Lower leg skin (tissue), 4 donors: Measurements from ENCODE around the gene TAS2R8. TPM values are rescaled to one million over a fixed set of nuclear protein-coding genes. Genes with fewer than 3 reads are reported as not detected.
"Not testable (repeated sequence)": the region's sequence is repeated elsewhere in the genome, so short reads cannot be mapped to it uniquely, and the experiment has no call there.

Experiments used
- DNase-seq, 2 donors: peaks; one replicate each; pipeline ENCODE4 v3.0.0-alpha.2; 2019; ENCODE audit warnings: low spot score in 2 of 2
- H3K4me3 ChIP-seq: fragments of 200-600 bp; sonication (generic); 2 replicates; pipeline ENCODE4 v1.5.1; 2017; ENCODE audit warnings: mild to moderate bottlenecking, low read depth; ENCODE audit not compliant: poor library complexity, severe bottlenecking
- POLR2A ChIP-seq, 2 donors: fragments of 450-650 bp; IDR thresholded peaks; one replicate each; pipeline ENCODE4 v1.6.1; 2016 to 2017; ENCODE audit warnings: antibody characterized with exemption in 2 of 2, mild to moderate bottlenecking in 1 of 2, moderate library complexity in 1 of 2
- WGBS, 2 donors: methylation state at CpG; one replicate each; pipeline ENCODE4 v1.1.5; 2018; 5-methylcytosine and 5-hydroxymethylcytosine counted together
- intact Hi-C: fragments of 100-400 bp; cut with DNase I; formaldehyde crosslinking; loops from one replicate; pipeline ENCODE4 v1.15.0; 2023; ENCODE audit warnings: low total_unique reads
- total RNA-seq, 4 donors: library from RNA; depleted of rRNA; stranded (reverse); fragments of >200 nt; gene quantifications; one replicate each; pipeline ENCODE4 v1.1.0, GENCODE V29; 2016
- TF ChIP-seq, protein P1 (sequence below), 3 donors: fragments of 450-650 bp; IDR thresholded peaks; one replicate each; pipeline ENCODE4 v1.5.1; 2016; ENCODE audit warnings: antibody characterized with exemption in 3 of 3, mild to moderate bottlenecking in 3 of 3, moderate library complexity in 2 of 3

Gene TAS2R8
- total RNA-seq, 4 donors from 2014 or later, result not detected

DNA sequence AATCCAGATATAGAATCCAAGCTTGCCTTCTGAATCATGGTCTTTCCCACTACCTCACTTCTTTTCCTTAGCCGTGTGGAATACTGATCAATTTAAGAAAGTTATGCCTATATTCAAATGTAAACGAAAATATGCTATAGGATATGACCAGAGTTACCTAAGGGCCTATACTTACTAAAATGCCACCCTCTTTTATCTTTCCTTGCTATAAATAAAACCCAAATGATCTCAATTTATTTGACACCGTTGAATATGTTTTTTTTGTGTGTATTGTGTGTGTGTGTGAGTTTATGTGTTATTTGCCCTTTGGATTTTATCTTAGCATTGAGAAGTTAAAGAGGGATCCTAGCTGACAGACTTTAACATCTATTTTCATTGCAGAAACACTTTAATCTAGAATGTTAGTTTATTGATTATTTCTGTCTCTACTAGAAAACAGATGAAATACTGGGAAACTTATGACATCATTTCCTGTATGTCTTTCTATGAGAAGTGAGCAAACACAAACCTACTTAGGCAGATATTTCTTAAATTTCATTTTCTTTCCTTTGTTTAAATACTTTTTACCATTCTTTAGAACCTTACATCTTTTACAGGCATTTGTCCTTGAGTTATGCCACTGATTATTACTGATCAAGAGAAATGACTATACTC, 4.9 kb upstream of the TAS2R8 start:
- no peak for DNase-seq
- intact Hi-C loops, result no loop called here
- no peak overlapping the region for H3K4me3 ChIP-seq
- WGBS, 2 donors, result 78 to 82% methylated on average over 3 of the region's 3 CpGs
- TF ChIP-seq POLR2A (IDR thresholded peaks at IDR 0.05), result no peak
- TF ChIP-seq, protein P1, sequence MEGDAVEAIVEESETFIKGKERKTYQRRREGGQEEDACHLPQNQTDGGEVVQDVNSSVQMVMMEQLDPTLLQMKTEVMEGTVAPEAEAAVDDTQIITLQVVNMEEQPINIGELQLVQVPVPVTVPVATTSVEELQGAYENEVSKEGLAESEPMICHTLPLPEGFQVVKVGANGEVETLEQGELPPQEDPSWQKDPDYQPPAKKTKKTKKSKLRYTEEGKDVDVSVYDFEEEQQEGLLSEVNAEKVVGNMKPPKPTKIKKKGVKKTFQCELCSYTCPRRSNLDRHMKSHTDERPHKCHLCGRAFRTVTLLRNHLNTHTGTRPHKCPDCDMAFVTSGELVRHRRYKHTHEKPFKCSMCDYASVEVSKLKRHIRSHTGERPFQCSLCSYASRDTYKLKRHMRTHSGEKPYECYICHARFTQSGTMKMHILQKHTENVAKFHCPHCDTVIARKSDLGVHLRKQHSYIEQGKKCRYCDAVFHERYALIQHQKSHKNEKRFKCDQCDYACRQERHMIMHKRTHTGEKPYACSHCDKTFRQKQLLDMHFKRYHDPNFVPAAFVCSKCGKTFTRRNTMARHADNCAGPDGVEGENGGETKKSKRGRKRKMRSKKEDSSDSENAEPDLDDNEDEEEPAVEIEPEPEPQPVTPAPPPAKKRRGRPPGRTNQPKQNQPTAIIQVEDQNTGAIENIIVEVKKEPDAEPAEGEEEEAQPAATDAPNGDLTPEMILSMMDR (IDR thresholded peaks at IDR 0.05), result no peak

- intact Hi-C loops, result no loop called here
- H3K4me3 ChIP-seq, result no peak within 1 kb of the TSS
- no peak for DNase-seq
- no peak for TF ChIP-seq POLR2A (IDR thresholded peaks at IDR 0.05)
- TF ChIP-seq, protein P1 (IDR thresholded peaks at IDR 0.05), result no peak
Observed at GRCh38 chr12:10810068-10810467, 3.0 kb upstream of the TAS2R8 start, which contains the start of gene TAS2R9. Gene TAS2R9, minus strand, starts transcription at chr12:10810168. Its CDS starts 93 bp downstream, at chr12:10810075.

DNA sequence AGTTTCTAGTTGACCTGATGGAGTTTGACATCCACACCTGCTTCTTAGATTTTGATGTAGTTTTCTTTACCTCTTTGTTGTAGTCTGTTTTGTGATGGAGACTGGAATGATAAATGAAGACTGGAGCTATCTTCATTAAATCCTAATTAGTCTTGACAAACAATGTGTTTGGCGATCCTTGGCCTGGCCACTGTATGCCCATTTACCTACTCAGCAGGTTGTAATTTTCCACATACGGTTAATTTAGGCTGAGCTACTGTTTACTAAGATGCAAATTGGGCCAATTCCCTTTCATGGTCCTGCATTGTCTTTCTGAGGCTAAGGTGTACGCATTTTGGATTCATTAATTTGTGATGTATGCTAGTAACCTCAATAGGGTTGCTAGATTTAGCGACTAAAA, 4.5 kb downstream of the TAS2R8 start, which contains the start of gene TAS2R7:
TSS of gene TAS2R7 (minus strand) at position 41 of the 400 bp plus-strand sequence. CDS start 57 bp downstream, outside the sequence.
- intact Hi-C loops, result loop anchor here (2.0 kb wide), 1 partner anchor 38 kb away; no protein-coding TSS in a partner anchor
- TF ChIP-seq POLR2A (IDR thresholded peaks at IDR 0.05), result no peak
- TF ChIP-seq, protein P1 (IDR thresholded peaks at IDR 0.05), result no peak
- H3K4me3 ChIP-seq, result no peak within 1 kb of the TSS
- DNase-seq, result no peak
- WGBS, 2 donors, result 55 to 58% methylated on average over 4 of the region's 4 CpGs

- intact Hi-C loops, result loop anchor here (2.0 kb wide), 1 partner anchor 39 kb away; no protein-coding TSS in a partner anchor
- no peak for DNase-seq
- TF ChIP-seq, protein P1 (IDR thresholded peaks at IDR 0.05), result no peak
- no peak for TF ChIP-seq POLR2A (IDR thresholded peaks at IDR 0.05)
- WGBS, 2 donors, result 60 to 63% methylated on average over 5 of the region's 5 CpGs
- H3K4me3 ChIP-seq, result no peak overlapping the region
Observed at GRCh38 chr12:10801741-10802140, 5.3 kb downstream of the TAS2R8 start.

GRCh38 chr12:10794222-10794621, 12.9 kb downstream of the TAS2R8 start:
- no peak overlapping the region for H3K4me3 ChIP-seq
- intact Hi-C loops, result no loop called here
- no peak for DNase-seq
- 56 to 59% methylated on average over 2 of the region's 2 CpGs for whole genome bisulfite sequencing, 2 donors
- TF ChIP-seq, protein P1 (IDR thresholded peaks at IDR 0.05), result no peak
- TF ChIP-seq POLR2A (IDR thresholded peaks at IDR 0.05), result no peak

- 85 to 89% methylated on average over 4 of the region's 4 CpGs for WGBS, 2 donors
- H3K4me3 ChIP-seq, intact Hi-C loops, DNase-seq: not testable (repeated sequence)
Observed at GRCh38 chr12:10791769-10792168, 15.3 kb downstream of the TAS2R8 start.
